HEK293 (cell line): ENCODE measurements around the gene KRT7.

ENCODE experiments used
- CTCF ChIA-PET: fragments of 350-600 bp; formaldehyde crosslinking; extraction: SDS; loops from one replicate; lab custom pipeline; 2021; ENCODE audit warnings: antibody characterized with exemption; lab: Yijun Ruan, JAX
- POLR2A ChIA-PET: fragments of 300-600 bp; formaldehyde crosslinking; extraction: SDS; loops from one replicate; lab custom pipeline; 2020; ENCODE audit warnings: antibody characterized with exemption, inconsistent platforms; lab: Yijun Ruan, JAX
- H3K27ac ChIP-seq: fragments of 200-500 bp; sonication (Bioruptor generic); 2 replicates; pipeline ENCODE4 v1.5.1; 2014; ENCODE audit warnings: low read depth, low read length, control low read depth, inconsistent platforms; ENCODE audit errors: extremely low read depth
- H3K36me3 ChIP-seq, 2 experiments: fragments of 200-500 bp in 1 of 2; sonication (Bioruptor generic) in 1 of 2; 1 replicate in 1 of 2; 2 replicates in 1 of 2; pipeline ENCODE4 v1.5.1; 2014 to 2017; ENCODE audit warnings: inconsistent platforms in 2 of 2, low read length in 2 of 2; ENCODE audit not compliant: control insufficient read depth in 2 of 2, insufficient read depth in 1 of 2
- H3K4me1 ChIP-seq: fragments of 200-500 bp; sonication (Bioruptor generic); 2 replicates; pipeline ENCODE4 v1.5.1; 2014; ENCODE audit warnings: mild to moderate bottlenecking, low read length, inconsistent platforms; ENCODE audit not compliant: control insufficient read depth, insufficient read depth
- H3K4me3 ChIP-seq: 2 replicates; pipeline ENCODE4 v1.5.1; 2011; ENCODE audit warnings: low read depth, mild to moderate bottlenecking, control low read depth, low read length, moderate library complexity
- H3K9me3 ChIP-seq: fragments of 200-500 bp; sonication (Bioruptor generic); 2 replicates; pipeline ENCODE4 v1.5.1; 2014; ENCODE audit warnings: low read depth, low read length, inconsistent platforms; ENCODE audit not compliant: control insufficient read depth, insufficient read depth
- FEZF1 ChIP-seq: fragments of 450-650 bp; formaldehyde crosslinking; IDR thresholded peaks from 2 replicates; pipeline ENCODE4 v1.5.1; 2016; ENCODE audit warnings: missing biosample characterization, missing genetic modification characterization
- KLF16 ChIP-seq: fragments of 450-650 bp; formaldehyde crosslinking; IDR thresholded peaks from 2 replicates; pipeline ENCODE4 v1.5.1; 2017; ENCODE audit warnings: missing biosample characterization, missing genetic modification characterization
- SCRT2 ChIP-seq: fragments of 450-650 bp; formaldehyde crosslinking; IDR thresholded peaks from 2 replicates; pipeline ENCODE4 v1.5.1; 2016; ENCODE audit warnings: missing biosample characterization, missing genetic modification characterization
- ZNF114 ChIP-seq: fragments of 450-650 bp; formaldehyde crosslinking; IDR thresholded peaks from 2 replicates; pipeline ENCODE4 v1.5.0; 2017; ENCODE audit warnings: missing biosample characterization, missing genetic modification characterization
- ZNF292 ChIP-seq: fragments of 450-650 bp; formaldehyde crosslinking; IDR thresholded peaks from 2 replicates; pipeline ENCODE4 v1.5.1; 2016; ENCODE audit warnings: low read depth, missing biosample characterization, missing genetic modification characterization, borderline replicate concordance
- ZNF302 ChIP-seq: fragments of 450-650 bp; formaldehyde crosslinking; IDR thresholded peaks from 2 replicates; pipeline ENCODE4 v1.5.1; 2016; ENCODE audit warnings: missing biosample characterization, missing genetic modification characterization, low read depth
- ZNF433 ChIP-seq: fragments of 450-650 bp; formaldehyde crosslinking; IDR thresholded peaks from 2 replicates; pipeline ENCODE4 v1.5.1; 2016; ENCODE audit warnings: missing biosample characterization, missing genetic modification characterization, low read depth
- ZNF510 ChIP-seq: fragments of 450-650 bp; formaldehyde crosslinking; IDR thresholded peaks from 2 replicates; pipeline ENCODE4 v1.5.1; 2018; ENCODE audit warnings: mild to moderate bottlenecking, missing genetic modification characterization, missing biosample characterization; ENCODE audit not compliant: insufficient replicate concordance
- ZNF521 ChIP-seq: fragments of 450-650 bp; formaldehyde crosslinking; IDR thresholded peaks from 2 replicates; pipeline ENCODE4 v1.5.1; 2017; ENCODE audit warnings: missing biosample characterization, mild to moderate bottlenecking, missing genetic modification characterization
- TF ChIP-seq, protein P1 (sequence below): fragments of 450-650 bp; IDR thresholded peaks from 2 replicates; pipeline ENCODE4 v1.5.1; 2018; ENCODE audit warnings: missing biosample characterization, mild to moderate bottlenecking, missing genetic modification characterization
- TF ChIP-seq, protein P2 (sequence below): fragments of 450-650 bp; formaldehyde crosslinking; IDR thresholded peaks from 2 replicates; pipeline ENCODE4 v1.5.1; 2016; ENCODE audit warnings: missing biosample characterization, missing genetic modification characterization
- TF ChIP-seq, protein P3 (sequence below): fragments of 450-650 bp; formaldehyde crosslinking; IDR thresholded peaks from 2 replicates; pipeline ENCODE4 v1.5.1; 2016; ENCODE audit warnings: missing biosample characterization, missing genetic modification characterization

The KRT7 gene

DNA sequence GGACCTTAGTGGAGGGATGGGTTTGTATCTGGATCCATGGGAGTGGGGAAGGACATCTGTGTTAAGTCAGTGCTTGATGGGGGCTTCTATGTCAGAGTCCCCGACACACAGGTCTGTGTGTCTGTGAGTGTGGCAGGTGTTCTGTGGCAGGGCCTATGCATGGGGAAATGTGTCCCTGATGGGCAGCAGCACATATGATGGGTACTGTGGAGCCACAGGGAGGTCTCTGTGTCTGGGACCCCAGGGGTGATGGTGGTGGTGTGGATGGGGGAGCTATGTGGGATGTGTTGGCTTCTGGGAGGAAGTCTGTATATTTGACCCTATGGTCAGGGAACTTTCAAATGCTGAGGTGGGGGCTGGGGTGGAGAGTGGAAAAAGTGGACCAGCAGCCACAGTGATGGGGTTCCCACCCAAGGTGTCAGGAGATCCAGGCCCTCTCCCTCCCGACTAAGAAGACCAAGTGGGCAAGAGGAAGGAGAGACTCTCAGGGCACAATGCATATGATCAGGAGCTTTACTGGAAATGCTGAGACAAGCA lies 16.5 kb downstream of the KRT7 start (continued):
- TF ChIP-seq ZNF292 (tag by site-specific recombination): no peak
- no peak for TF ChIP-seq FEZF1
- no peak for TF ChIP-seq ZNF521 (tag by site-specific recombination)
- TF ChIP-seq, protein P1, sequence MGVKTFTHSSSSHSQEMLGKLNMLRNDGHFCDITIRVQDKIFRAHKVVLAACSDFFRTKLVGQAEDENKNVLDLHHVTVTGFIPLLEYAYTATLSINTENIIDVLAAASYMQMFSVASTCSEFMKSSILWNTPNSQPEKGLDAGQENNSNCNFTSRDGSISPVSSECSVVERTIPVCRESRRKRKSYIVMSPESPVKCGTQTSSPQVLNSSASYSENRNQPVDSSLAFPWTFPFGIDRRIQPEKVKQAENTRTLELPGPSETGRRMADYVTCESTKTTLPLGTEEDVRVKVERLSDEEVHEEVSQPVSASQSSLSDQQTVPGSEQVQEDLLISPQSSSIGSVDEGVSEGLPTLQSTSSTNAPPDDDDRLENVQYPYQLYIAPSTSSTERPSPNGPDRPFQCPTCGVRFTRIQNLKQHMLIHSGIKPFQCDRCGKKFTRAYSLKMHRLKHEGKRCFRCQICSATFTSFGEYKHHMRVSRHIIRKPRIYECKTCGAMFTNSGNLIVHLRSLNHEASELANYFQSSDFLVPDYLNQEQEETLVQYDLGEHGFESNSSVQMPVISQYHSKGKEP (tag by site-specific recombination): no peak
- no peak for TF ChIP-seq ZNF510
- TF ChIP-seq ZNF114: no peak
- no peak for TF ChIP-seq ZNF302 (tag by site-specific recombination)

DNA sequence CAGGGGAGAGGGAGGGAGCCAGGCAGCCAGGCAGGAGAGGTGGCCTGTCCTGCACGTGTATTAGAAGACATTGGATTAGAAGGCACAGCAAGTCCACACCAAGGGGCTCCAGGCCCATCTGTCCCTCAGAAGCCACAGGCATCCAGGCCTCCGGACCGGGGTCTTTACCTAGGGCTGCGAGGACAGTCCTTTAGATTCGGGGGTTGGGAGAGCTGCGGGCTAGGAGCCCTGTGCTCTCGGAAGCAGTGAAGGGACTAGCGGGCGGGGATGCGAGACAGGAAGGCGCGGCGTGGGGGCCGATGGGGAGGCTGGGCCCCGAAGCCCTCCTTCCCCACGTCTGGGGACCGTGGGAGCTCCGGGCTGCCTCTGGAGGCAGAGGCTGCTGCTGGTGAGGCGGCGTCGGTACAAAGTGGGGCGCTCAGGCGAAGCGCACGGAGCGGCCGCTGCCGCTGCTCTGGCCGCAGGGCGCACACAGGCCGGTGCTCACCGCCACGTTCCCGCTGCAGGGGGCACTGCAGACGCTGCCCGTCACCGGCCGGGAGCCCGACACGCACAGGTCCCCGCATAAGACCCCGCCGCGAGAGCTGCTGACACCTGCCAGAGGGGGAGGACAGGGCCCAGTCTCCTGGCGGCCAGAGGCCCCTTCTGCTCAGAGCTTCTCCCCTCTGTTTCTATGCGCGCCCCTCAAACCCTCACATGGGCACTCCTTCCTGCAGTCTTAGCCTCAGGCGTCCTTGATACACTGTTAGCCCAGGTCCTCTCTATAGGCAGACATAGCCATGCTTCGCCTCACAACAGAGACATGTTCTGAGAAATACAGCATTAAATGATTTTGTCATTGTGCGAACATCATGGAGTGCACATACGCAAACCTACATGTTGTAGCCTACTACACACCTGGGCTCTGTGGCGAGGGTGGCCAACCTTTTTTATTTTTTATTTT lies 17.3 kb downstream of the KRT7 start:
- ChIA-PET CTCF (interaction anchor here (0.5 to 3.3 kb wide), 9 partner anchors 12 to 1473 kb away, joined by 3 to 18 read pairs (median 5); no protein-coding TSS in a partner anchor), POLR2A (no interaction called here)
- H3K27ac ChIP-seq: no peak overlapping the region
- TF ChIP-seq ZNF433 (tag by site-specific recombination) (no peak), KLF16 (no peak)
- TF ChIP-seq, protein P2, sequence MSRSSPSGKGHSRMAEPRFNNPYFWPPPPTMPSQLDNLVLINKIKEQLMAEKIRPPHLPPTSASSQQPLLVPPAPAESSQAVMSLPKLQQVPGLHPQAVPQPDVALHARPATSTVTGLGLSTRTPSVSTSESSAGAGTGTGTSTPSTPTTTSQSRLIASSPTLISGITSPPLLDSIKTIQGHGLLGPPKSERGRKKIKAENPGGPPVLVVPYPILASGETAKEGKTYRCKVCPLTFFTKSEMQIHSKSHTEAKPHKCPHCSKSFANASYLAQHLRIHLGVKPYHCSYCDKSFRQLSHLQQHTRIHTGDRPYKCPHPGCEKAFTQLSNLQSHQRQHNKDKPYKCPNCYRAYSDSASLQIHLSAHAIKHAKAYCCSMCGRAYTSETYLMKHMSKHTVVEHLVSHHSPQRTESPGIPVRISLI (tag by site-specific recombination): no peak
- H3K4me3 ChIP-seq: no peak overlapping the region
- H3K9me3 ChIP-seq: no peaks in the 10 kb centered on the region
- H3K36me3 ChIP-seq: no peaks in the 10 kb centered on the region
- H3K4me1 ChIP-seq: peaks cover 11% of the 10 kb centered on the region; the same call in 1 of the 2 replicates

DNA sequence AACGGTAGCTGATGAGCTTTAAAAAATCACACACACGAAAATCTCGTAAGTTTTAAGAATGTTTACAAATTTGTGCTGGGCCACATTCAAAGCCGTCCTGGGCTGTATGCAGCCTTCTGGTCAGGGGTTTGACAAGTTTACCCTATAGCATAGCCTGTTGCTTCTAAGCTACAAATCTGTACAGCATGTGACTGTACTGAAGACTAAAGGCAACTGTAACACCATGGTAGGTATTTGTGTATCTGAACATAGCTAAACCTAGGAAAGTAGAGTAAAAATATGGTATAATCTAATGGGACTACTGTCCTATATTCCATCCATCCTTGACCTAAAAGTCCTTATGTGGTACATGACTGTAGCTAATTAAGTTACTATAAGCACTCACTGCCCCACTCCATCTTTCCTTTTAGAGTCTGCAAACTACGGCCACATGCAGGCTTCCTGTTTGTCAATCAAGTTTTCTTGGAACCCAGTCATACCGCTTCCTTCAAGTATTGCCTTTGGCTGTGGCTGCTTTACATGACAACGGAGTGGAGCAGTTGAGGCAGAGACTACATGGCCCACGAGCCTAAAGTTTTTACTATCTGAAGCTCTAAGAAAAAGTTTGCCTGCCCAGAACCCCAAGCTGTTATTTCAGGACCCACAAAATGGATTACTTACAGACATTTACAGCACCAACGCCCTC lies 18.5 kb downstream of the KRT7 start:
- ChIA-PET CTCF (interaction anchor here (0.6 to 3.3 kb wide), 19 partner anchors 9 to 1546 kb away, joined by 3 to 18 read pairs (median 4); no protein-coding TSS in a partner anchor), POLR2A (no interaction called here)
- H3K27ac ChIP-seq: no peak overlapping the region
- H3K4me3 ChIP-seq: no peak overlapping the region
- H3K4me1 ChIP-seq: peaks cover 11% of the 10 kb centered on the region; the same call in 1 of the 2 replicates
- TF ChIP-seq, protein P3, sequence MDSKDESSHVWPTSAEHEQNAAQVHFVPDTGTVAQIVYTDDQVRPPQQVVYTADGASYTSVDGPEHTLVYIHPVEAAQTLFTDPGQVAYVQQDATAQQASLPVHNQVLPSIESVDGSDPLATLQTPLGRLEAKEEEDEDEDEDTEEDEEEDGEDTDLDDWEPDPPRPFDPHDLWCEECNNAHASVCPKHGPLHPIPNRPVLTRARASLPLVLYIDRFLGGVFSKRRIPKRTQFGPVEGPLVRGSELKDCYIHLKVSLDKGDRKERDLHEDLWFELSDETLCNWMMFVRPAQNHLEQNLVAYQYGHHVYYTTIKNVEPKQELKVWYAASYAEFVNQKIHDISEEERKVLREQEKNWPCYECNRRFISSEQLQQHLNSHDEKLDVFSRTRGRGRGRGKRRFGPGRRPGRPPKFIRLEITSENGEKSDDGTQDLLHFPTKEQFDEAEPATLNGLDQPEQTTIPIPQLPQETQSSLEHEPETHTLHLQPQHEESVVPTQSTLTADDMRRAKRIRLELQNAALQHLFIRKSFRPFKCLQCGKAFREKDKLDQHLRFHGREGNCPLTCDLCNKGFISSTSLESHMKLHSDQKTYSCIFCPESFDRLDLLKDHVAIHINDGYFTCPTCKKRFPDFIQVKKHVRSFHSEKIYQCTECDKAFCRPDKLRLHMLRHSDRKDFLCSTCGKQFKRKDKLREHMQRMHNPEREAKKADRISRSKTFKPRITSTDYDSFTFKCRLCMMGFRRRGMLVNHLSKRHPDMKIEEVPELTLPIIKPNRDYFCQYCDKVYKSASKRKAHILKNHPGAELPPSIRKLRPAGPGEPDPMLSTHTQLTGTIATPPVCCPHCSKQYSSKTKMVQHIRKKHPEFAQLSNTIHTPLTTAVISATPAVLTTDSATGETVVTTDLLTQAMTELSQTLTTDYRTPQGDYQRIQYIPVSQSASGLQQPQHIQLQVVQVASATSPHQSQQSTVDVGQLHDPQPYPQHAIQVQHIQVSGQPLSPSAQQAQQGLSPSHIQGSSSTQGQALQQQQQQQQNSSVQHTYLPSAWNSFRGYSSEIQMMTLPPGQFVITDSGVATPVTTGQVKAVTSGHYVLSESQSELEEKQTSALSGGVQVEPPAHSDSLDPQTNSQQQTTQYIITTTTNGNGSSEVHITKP (tag by site-specific recombination): no peak
- peak; percentile 42; the same call in 1 of the 2 replicates for TF ChIP-seq SCRT2 (tag by site-specific recombination)
- H3K9me3 ChIP-seq: no peaks in the 10 kb centered on the region
- H3K36me3 ChIP-seq: no peaks in the 10 kb centered on the region
